ENCODE results near the gene SCAP. TPM values are rescaled to one million over a fixed set of nuclear protein-coding genes. Genes with fewer than 3 reads are reported as not detected.

Gene SCAP
- total RNA-seq, 2 experiments from 2014 or later, result 57.5 to 60.7 TPM

GRCh38 chr3:47455806-47456452 lies 19.8 kb downstream of the SCAP start:
- H3K27ac Mint-ChIP-seq, result no peak overlapping the region
- H3K36me3 Mint-ChIP-seq (ENCODE audit: low read depth), result peaks cover 7% of the 10 kb centered on the region
- H3K4me3 Mint-ChIP-seq, result no peak overlapping the region
- peaks cover 11% of the 10 kb centered on the region for H3K9me3 Mint-ChIP-seq (ENCODE audit: insufficient read depth)
- DNase-seq (no peak), ATAC-seq (no peak)
- CTCF ChIA-PET, result no interaction called here
- H3K27me3 Mint-ChIP-seq (ENCODE audit: low read depth), result no peaks in the 10 kb centered on the region
- no peaks in the 10 kb centered on the region for H3K4me1 Mint-ChIP-seq (ENCODE audit: low read depth)
- POLR2A ChIA-PET, result no interaction called here

- POLR2A ChIA-PET, result interaction anchor here (0.6 kb wide), 1 partner anchor 552 kb away, joined by 3 read pairs; no protein-coding TSS in a partner anchor
Observed at GRCh38 chr3:47452453-47453215, 23.1 kb downstream of the SCAP start.

GRCh38 chr3:47444103-47444502 lies 31.6 kb downstream of the SCAP start:
- H3K27ac Mint-ChIP-seq, result no peak overlapping the region
- no peaks in the 10 kb centered on the region for H3K4me1 Mint-ChIP-seq (ENCODE audit: low read depth)
- DNase-seq (no peak), ATAC-seq (no peak)
- H3K36me3 Mint-ChIP-seq (ENCODE audit: low read depth), result peaks cover 35% of the 10 kb centered on the region
- no peaks in the 10 kb centered on the region for H3K27me3 Mint-ChIP-seq (ENCODE audit: low read depth)
- peaks cover 10% of the 10 kb centered on the region for H3K9me3 Mint-ChIP-seq (ENCODE audit: insufficient read depth)
- POLR2A ChIA-PET, result interaction anchor here (0.7 kb wide), 1 partner anchor 23 kb away, joined by 3 read pairs; no protein-coding TSS in a partner anchor
- H3K4me3 Mint-ChIP-seq, result no peak overlapping the region
- CTCF ChIA-PET, result no interaction called here

More at GRCh38 chr3:47452453-47453215, 23.1 kb downstream of the SCAP start:
- Mint-ChIP-seq H3K27me3 (ENCODE audit: low read depth) (no peaks in the 10 kb centered on the region), H3K36me3 (ENCODE audit: low read depth) (peaks cover 15% of the 10 kb centered on the region), H3K4me1 (ENCODE audit: low read depth) (no peaks in the 10 kb centered on the region), H3K27ac (no peak overlapping the region), H3K9me3 (ENCODE audit: insufficient read depth) (peaks cover 10% of the 10 kb centered on the region), H3K4me3 (no peak overlapping the region)
- DNase-seq (no peak), ATAC-seq (no peak)
- CTCF ChIA-PET, result no interaction called here

GRCh38 chr3:47443611-47443995 lies 32.1 kb downstream of the SCAP start:
- Mint-ChIP-seq H3K36me3 (ENCODE audit: low read depth) (peaks cover 33% of the 10 kb centered on the region), H3K4me1 (ENCODE audit: low read depth) (no peaks in the 10 kb centered on the region), H3K9me3 (ENCODE audit: insufficient read depth) (peaks cover 7% of the 10 kb centered on the region), H3K4me3 (no peak overlapping the region), H3K27me3 (ENCODE audit: low read depth) (no peaks in the 10 kb centered on the region), H3K27ac (no peak overlapping the region)
- no peak for DNase-seq
- CTCF ChIA-PET, result no interaction called here
- no peak for ATAC-seq
- POLR2A ChIA-PET, result interaction anchor here (0.7 kb wide), 1 partner anchor 23 kb away, joined by 3 read pairs; no protein-coding TSS in a partner anchor

- Mint-ChIP-seq H3K4me1 (ENCODE audit: low read depth) (no peaks in the 10 kb centered on the region), H3K4me3 (no peak overlapping the region), H3K27ac (no peak overlapping the region), H3K27me3 (ENCODE audit: low read depth) (no peaks in the 10 kb centered on the region), H3K9me3 (ENCODE audit: insufficient read depth) (no peaks in the 10 kb centered on the region), H3K36me3 (ENCODE audit: low read depth) (peaks cover 31% of the 10 kb centered on the region)
- ChIA-PET CTCF (interaction anchor here (1.5 kb wide), 1 partner anchor 20 kb away, joined by 4 read pairs; no protein-coding TSS in a partner anchor), POLR2A (no interaction called here)
- ATAC-seq, result no peak
- DNase-seq, result no peak
Observed at GRCh38 chr3:47441796-47442551, 33.8 kb downstream of the SCAP start.

- POLR2A ChIA-PET, result no interaction called here
- DNase-seq, result no peak
- CTCF ChIA-PET, result interaction anchor here (0.6 kb wide), 1 partner anchor 146 kb away, joined by 3 read pairs; no protein-coding TSS in a partner anchor
- H3K36me3 Mint-ChIP-seq (ENCODE audit: low read depth), result peaks cover 34% of the 10 kb centered on the region
- no peaks in the 10 kb centered on the region for H3K4me1 Mint-ChIP-seq (ENCODE audit: low read depth)
- ATAC-seq, result no peak
- H3K27ac Mint-ChIP-seq, result no peak overlapping the region
- no peaks in the 10 kb centered on the region for H3K27me3 Mint-ChIP-seq (ENCODE audit: low read depth)
- no peaks in the 10 kb centered on the region for H3K9me3 Mint-ChIP-seq (ENCODE audit: insufficient read depth)
- no peak overlapping the region for H3K4me3 Mint-ChIP-seq
Observed at GRCh38 chr3:47440131-47440530, 35.6 kb downstream of the SCAP start.

GRCh38 chr3:47436180-47436579 lies 39.6 kb downstream of the SCAP start:
- H3K27ac Mint-ChIP-seq, result no peak overlapping the region
- H3K36me3 Mint-ChIP-seq (ENCODE audit: low read depth), result peaks cover 41% of the 10 kb centered on the region
- H3K27me3 Mint-ChIP-seq (ENCODE audit: low read depth), result no peaks in the 10 kb centered on the region

GRCh38 chr3:47434849-47435248 lies 40.9 kb downstream of the SCAP start:
- Mint-ChIP-seq H3K36me3 (ENCODE audit: low read depth) (peaks cover 36% of the 10 kb centered on the region), H3K27me3 (ENCODE audit: low read depth) (no peaks in the 10 kb centered on the region), H3K4me1 (ENCODE audit: low read depth) (peaks cover 8% of the 10 kb centered on the region), H3K4me3 (no peak overlapping the region), H3K9me3 (ENCODE audit: insufficient read depth) (no peaks in the 10 kb centered on the region), H3K27ac (no peak overlapping the region)
- no peak for ATAC-seq
- DNase-seq, result no peak
- ChIA-PET POLR2A (no interaction called here), CTCF (interaction anchor here (1.2 to 4.7 kb wide), 2 partner anchors 13 to 306 kb away, joined by 3 to 30 read pairs; no protein-coding TSS in a partner anchor)

More at GRCh38 chr3:47436180-47436579, 39.6 kb downstream of the SCAP start:
- Mint-ChIP-seq H3K9me3 (ENCODE audit: insufficient read depth) (no peaks in the 10 kb centered on the region), H3K4me1 (ENCODE audit: low read depth) (peaks cover 8% of the 10 kb centered on the region), H3K4me3 (no peak overlapping the region)
- no peak for ATAC-seq
- ChIA-PET CTCF (interaction anchor here (0.6 to 4.7 kb wide), 6 partner anchors 13 to 307 kb away, joined by 3 to 30 read pairs (median 3); partner anchors contain the start of gene SCAP), POLR2A (no interaction called here)
- DNase-seq, result no peak

- POLR2A ChIA-PET, result interaction anchor here (0.9 kb wide), 1 partner anchor 80 kb away, joined by 3 read pairs; the partner anchor contains the start of gene ELP6
- Mint-ChIP-seq H3K27ac (peak overlapping the region; percentile 15), H3K4me3 (no peak overlapping the region), H3K27me3 (ENCODE audit: low read depth) (no peaks in the 10 kb centered on the region), H3K36me3 (ENCODE audit: low read depth) (peaks cover 31% of the 10 kb centered on the region), H3K4me1 (ENCODE audit: low read depth) (peaks cover 9% of the 10 kb centered on the region), H3K9me3 (ENCODE audit: insufficient read depth) (no peaks in the 10 kb centered on the region)
- ATAC-seq, result no peak
- CTCF ChIA-PET, result interaction anchor here (4.7 kb wide), 1 partner anchor 12 kb away, joined by 30 read pairs; no protein-coding TSS in a partner anchor
- DNase-seq, result no peak
Observed at GRCh38 chr3:47433796-47434195, 41.9 kb downstream of the SCAP start.

GRCh38 chr3:47432673-47433072 lies 43.1 kb downstream of the SCAP start:
- no peaks in the 10 kb centered on the region for H3K27me3 Mint-ChIP-seq (ENCODE audit: low read depth)
- ChIA-PET POLR2A (no interaction called here), CTCF (interaction anchor here (4.7 kb wide), 1 partner anchor 11 kb away, joined by 30 read pairs; no protein-coding TSS in a partner anchor)
- no peak overlapping the region for H3K4me3 Mint-ChIP-seq
- no peak for ATAC-seq
- peaks cover 25% of the 10 kb centered on the region for H3K36me3 Mint-ChIP-seq (ENCODE audit: low read depth)
- H3K4me1 Mint-ChIP-seq (ENCODE audit: low read depth), result peaks cover 9% of the 10 kb centered on the region
- H3K27ac Mint-ChIP-seq, result no peak overlapping the region
- DNase-seq, result no peak
- no peaks in the 10 kb centered on the region for H3K9me3 Mint-ChIP-seq (ENCODE audit: insufficient read depth)

- H3K27ac Mint-ChIP-seq, result peak overlapping the region; percentile 4
- CTCF ChIA-PET, result interaction anchor here (0.7 kb wide), 1 partner anchor 89 kb away, joined by 3 read pairs; no protein-coding TSS in a partner anchor
- H3K4me1 Mint-ChIP-seq (ENCODE audit: low read depth), result peaks cover 9% of the 10 kb centered on the region
Observed at GRCh38 chr3:47431225-47431624, 44.5 kb downstream of the SCAP start.

More at GRCh38 chr3:47431225-47431624, 44.5 kb downstream of the SCAP start:
- peaks cover 22% of the 10 kb centered on the region for H3K36me3 Mint-ChIP-seq (ENCODE audit: low read depth)
- H3K4me3 Mint-ChIP-seq, result no peak overlapping the region
- H3K27me3 Mint-ChIP-seq (ENCODE audit: low read depth), result no peaks in the 10 kb centered on the region
- POLR2A ChIA-PET, result no interaction called here
- ATAC-seq, result no peak
- no peaks in the 10 kb centered on the region for H3K9me3 Mint-ChIP-seq (ENCODE audit: insufficient read depth)
- DNase-seq, result no peak
